CD4-positive, alpha-beta T cell treated with Interferon alpha-2 for 1 hour (primary cell): Measurements from ENCODE around the gene GLIPR2.

Source experiments
- DNase-seq, 2 donors: peaks; one replicate each; pipeline ENCODE4 v3.0.0-alpha.2; 2020 to 2022

The GLIPR2 gene

DNA sequence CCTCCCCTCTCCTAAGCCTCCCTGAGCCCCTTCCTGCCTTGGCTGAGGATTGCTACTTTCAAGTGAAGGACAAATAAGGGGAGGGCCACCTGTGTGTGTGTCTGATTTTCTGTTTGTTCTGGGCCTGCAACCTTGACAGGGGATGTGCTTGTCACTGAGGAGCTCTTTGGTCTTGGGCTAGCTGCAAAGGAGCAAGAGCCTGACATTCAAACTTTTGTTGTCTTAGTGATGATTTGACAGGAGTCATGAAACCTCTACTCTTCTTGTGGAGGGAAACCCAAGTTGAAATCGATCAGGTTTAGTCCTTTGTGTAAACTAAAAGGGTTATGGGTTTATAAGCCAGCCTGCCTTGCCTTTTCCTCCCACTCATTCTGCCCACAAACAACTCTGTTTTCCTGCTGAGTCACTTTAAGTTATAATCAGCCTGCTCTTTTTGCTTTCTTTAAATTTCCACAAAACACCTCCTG lies 71.0 kb downstream of the GLIPR2 start:
- DNase-seq = no peak

- DNase-seq = no peak
These were observed 72.2 kb downstream of the GLIPR2 start for GRCh38 chr9:36208521-36209253.

DNA sequence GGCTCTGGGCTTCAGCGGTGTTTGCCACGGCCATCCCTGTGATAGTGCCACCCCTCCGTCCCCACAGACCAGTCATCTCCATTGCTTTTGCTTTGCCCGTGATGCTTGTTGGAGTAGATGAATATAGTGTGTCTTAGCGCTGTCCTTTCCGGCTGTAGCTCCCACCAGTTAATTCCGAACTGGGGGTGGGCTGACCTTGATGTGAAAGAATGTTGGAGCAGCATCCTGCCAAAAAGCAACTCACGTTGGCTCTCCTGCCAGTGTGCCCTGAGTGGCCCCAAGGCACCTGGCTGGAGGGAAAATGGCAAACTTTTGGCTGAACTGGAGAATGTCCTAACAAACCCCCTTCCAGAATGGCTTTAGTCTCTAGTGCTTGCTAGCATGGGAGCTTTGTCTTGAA lies 74.2 kb downstream of the GLIPR2 start:
- DNase-seq = no peak

DNA sequence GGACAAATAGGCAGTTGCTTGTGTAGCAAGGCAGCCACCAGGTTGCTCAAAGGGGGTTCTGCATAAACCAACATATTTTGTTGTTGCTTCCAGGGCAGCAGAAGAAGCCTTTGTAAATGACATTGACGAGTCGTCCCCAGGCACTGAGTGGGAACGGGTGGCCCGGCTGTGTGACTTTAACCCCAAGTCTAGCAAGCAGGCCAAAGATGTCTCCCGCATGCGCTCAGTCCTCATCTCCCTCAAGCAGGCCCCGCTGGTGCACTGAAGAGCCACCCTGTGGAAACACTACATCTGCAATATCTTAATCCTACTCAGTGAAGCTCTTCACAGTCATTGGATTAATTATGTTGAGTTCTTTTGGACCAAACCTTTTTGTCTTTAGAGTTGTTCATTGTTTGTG lies 75.0 kb downstream of the GLIPR2 start:
- DNase-seq = no peak

GRCh38 chr9:36213387-36213786 lies 76.9 kb downstream of the GLIPR2 start:
- no peak for DNase-seq
